HG02870 (cell line): ENCODE results near the gene PRKD2.
"Not testable (repeated sequence)": the region's sequence is repeated elsewhere in the genome, so short reads cannot be mapped to it uniquely, and the experiment has no call there.

Source experiments
- ATAC-seq: cut with Tn5 transposase; IDR thresholded peaks from one replicate; pipeline ENCODE4 v1.9.1; 2021; ENCODE audit warnings: mild to moderate bottlenecking, moderate library complexity; ENCODE audit not compliant: unreplicated experiment

PRKD2 gene

DNA sequence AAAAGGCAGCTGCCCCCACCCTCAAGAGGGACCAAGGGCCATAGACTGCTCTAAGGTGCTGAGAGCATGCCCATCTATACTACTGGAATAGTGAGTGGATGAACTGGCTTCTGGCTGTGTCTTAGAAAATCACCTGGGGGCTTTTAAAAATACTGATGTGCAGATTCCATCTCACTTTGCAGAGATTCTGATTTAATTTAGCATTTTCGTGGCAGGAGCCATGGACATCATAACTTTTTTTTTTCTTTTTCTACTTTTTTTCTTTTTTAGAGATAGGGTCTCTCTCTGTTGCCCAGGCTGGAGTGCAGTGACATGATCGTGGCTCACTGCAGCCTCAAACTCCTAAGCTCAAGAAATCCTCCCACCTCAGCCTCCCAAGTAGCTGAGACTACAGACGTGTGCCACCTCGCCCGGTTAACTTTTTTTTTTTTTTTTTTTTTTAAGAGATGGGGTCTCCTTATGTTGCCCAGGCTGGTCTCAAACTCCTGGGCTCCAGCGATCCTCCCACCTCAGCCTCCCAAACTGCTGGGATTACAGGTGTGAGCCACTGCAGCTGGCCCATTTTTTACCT lies 4.1 kb downstream of the PRKD2 start:
- not testable (repeated sequence) for ATAC-seq

DNA sequence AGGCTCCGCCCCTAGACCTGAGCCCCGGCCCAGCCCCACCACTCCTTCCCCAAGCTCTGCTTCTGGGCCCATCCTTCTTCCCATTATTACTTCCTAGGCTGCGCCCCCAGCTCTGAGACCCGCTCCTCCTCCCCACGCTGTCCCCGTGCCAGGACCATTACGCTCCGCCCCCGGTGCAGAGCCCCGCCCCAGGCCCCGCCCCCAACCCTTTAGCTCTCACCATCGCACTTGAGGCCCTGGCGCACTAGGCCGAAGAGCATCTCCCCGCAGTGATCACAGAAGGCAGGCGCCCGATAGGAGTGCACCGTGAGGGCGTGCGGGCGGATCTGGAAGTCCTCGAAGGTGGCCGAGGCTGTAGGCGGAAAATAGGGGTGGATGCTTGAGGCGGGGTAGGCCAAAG lies 6.2 kb downstream of the PRKD2 start:
- no peak for ATAC-seq

- ATAC-seq: no peak
Observed at GRCh38 chr19:46704379-46705076, 12.4 kb downstream of the PRKD2 start.

GRCh38 chr19:46700704-46701103 lies 16.2 kb downstream of the PRKD2 start:
- no peak for ATAC-seq

GRCh38 chr19:46698395-46699321 lies 18.3 kb downstream of the PRKD2 start:
- no peak for ATAC-seq

DNA sequence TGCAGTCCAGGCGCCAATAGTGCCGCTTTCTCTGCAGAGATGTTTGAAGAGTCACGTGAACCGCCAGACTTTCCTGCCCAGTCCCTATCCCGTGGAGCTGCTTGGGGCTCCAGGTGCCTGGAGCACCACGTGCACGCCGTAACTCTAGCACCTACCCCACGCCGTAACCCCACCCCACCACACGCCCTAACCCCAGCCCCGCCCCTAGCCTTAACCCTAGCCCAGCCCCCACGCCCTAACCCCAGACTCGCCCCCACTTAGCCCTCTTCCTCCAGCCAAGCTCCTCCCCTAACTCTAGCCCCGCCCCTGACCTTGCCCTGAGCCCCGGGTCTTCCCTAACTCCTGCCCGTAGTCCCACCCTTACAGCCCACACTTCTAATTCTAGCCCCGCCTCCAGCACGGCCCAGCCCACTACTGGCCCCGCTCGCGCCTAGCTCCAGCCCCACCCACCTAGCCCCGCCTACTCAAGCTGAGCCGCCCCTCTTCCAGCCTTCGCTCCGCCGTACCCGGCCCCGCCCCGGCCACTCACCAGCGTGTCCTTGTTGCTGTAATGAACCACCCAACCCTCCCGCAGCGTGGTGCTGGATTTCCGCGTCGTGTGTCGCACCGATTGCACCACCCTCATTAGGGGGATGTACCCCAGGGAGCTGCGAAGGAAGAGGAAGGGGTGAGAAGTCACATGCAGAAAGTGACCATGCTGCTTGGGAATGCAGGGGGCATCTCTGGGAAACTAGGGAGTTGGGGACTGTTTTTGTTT lies 19.5 kb downstream of the PRKD2 start:
- no peak for ATAC-seq

DNA sequence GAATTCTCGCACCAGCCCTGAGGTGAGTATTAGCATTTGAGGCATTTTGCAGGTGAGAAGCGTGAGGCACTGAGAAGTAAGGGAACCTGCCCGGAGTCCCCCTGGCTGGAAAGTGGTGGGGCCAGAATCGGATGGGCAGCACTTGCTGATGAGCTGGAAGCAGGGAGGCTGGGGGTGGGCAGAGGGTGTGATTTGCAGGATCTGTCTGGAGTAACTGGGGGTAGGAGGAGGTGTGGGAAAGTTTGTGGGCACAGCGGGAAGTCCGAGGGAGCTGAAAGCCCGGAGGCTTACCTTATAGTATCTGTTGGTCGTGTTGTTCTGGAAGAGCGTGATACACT lies 20.1 kb downstream of the PRKD2 start:
- ATAC-seq: no peak

- ATAC-seq: no peak
Observed at GRCh38 chr19:46696052-46696451, 20.9 kb downstream of the PRKD2 start.

DNA sequence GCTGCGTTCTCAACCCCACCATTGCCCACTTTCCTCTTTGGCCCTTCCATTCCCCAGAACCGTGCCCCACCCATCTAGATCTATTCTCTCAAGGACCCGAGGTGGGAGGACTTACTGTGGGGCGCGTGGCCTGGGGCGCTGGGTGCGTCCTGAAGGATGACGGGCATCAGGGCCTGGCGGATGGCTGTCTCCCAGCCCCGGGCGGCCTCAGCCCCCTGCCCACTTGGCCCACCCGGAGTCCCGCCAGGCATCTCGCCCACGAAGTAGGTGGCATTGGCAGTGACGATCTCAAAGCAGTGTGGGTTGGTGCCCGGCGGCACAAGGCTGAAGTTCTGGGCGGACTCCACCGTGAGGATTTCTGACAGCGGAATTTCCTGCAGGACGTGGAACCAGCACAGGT lies 23.2 kb downstream of the PRKD2 start:
- no peak for ATAC-seq

GRCh38 chr19:46692918-46693722 lies 23.8 kb downstream of the PRKD2 start:
- ATAC-seq: no peak

DNA sequence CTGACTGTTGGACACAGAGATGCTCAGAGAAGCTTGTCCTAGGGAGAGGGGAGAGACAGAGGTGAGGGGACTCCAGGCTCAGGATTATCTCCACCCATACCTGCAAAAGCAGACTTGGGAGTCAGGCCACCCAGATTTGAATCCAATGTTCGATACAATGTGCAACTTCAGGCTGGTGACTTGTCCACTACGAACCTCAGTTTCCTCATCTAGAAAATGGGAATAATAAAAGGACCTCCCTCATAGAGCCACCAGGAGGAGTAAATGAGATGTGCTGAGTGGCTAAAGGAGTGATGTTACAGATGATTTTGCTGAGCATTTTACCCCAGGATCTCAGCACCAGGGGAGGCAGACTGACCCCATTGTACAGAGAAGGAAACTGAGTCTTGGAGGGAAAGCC lies 25.0 kb downstream of the PRKD2 start:
- ATAC-seq: no peak

DNA sequence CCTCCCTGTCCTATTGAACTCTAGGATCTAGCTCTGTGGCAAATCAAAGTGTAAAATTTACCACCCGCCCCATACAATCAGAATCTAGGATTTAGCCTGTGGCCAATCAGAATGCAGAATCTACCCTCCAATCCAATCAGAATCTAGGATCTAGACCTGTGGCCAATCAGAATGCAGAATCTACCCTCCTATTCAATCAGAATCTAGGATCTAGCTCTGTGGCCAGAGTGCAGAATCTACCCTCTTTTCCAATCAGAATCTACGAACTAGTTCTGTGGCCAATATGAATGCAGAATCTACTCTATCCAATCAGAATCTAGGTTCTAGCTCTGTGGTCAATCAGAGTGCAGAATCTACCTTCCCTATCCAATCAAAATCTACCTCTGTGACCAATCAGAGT lies 25.8 kb downstream of the PRKD2 start:
- ATAC-seq: no peak

DNA sequence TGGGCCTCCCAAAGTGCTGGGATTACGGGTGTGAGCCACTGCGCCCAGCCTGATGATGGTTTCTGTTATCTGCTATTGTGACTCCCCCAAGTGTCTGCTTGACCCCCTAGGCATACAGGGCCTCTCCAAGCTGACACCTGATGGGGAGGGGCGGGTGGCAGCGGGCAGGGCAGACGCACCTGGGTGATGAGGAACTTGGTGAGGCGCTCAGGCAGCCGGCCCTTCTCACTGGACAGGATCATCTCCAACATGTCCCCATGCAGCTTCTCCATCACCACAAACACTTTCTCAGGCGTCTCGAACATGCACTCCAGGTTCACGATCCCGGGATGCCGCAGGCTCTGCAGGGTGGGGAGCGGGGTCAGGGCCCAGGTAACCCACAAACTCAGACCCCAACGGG lies 27.6 kb downstream of the PRKD2 start:
- ATAC-seq: no peak

- no peak for ATAC-seq
Observed at GRCh38 chr19:46687438-46688145, 29.3 kb downstream of the PRKD2 start.

DNA sequence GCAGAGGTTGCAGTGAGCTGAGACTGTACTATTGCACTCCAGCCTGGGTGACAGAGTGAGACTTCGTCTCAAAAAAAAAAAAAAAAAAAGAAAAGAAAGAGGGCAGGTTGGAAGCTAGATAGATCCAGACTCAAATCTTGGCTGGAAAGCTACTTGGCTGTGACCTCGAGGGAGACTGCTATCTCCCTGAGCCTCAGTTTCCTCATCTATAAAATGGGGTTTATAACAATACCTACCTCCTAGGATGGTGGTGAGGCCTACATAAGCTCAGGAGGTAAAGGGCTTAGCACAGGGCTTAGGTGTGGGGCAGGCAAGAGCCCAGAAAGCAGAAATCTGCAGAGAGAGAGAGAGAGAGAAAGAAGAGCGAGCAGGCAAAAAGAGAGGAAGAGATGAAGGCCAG lies 31.7 kb downstream of the PRKD2 start:
- no peak for ATAC-seq

DNA sequence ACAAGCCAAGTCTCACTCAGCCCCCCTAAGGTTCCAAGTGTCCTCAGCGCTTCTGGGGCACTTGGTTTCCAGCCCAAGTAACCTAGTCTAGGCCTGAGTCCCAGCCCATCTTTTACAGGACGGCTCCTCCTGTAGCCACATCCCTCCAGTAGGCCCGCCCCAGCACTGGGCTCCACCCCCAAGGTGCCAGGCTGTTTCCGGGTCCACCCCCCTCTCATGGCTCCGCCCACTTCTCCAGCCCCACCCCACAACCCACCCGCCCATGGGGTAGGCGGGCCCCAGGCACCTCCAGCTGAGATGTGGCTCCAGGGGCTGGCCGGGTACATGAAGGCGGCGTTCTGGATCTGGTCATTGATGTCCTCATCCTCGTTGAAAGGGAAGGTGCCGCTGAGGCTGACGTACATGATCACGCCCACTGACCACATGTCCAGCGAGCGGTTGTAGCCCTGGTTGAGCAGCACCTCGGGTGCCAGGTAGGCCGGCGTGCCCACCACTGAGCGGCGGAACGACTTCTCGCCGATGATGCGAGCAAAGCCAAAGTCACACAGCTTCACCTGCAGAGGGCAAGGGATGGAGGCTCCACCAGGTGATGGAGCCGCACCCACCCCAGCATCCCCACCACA lies 38.7 kb downstream of the PRKD2 start:
- ATAC-seq: no peak

DNA sequence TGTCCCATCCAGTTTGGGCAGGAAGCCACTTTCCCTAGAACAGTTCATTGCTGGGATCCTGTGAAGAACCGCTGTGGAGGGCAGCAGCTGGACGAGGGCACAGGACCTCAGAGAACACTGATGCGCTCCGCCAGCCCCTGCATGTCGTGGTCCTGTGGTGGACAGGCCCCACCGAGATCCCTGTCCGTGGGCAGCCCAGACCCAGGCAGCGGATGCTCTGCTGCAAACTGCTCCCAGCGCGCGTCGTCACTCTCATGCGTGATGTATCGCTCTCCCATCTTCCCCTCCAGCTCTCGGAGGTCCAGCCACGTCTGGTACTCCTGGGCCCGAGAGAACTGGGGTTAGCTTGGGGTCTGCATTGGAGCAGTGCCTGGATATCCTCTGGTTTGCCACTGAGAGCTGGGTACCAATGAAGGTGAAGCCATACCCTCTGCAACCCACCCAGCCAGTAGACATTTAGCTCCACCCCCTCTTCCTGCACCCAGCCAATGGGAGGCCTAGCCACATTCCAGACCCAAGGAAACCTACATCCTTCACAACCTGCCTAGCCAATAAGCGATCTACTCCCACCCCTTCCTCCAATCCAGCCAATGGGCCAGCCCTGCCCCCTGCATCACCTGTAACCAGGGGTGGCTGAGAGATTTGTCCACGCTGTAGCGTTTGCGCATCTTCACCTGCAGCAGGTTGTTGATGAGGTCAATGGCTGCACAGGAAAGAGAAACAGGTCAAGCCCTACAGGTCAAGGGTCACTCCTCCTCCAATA lies 42.3 kb downstream of the PRKD2 start:
- ATAC-seq: no peak

GRCh38 chr19:46670813-46671212 lies 46.1 kb downstream of the PRKD2 start:
- no peak for ATAC-seq

- ATAC-seq: no peak
Observed at GRCh38 chr19:46668662-46669061, 48.3 kb downstream of the PRKD2 start.
